HFF-Myc (cell line): ENCODE measurements around the gene HDAC10.
A peak's percentile ranks its signal among the peaks of the same experiment; 100 is the strongest.

ENCODE experiments used
- DNase-seq: peaks from one replicate; pipeline ENCODE4 v3.0.0-alpha.2; 2011; ENCODE audit warnings: low read depth; ENCODE audit errors: extremely low read depth
- H3K4me3 ChIP-seq: replicated peaks from 2 replicates; pipeline ENCODE4 v1.5.1; 2011; ENCODE audit warnings: low read depth, mild to moderate bottlenecking, control low read depth, low read length
- TF ChIP-seq, protein P1 (sequence below): IDR thresholded peaks from 2 replicates; pipeline ENCODE4 v1.5.1; 2012; ENCODE audit warnings: mild to moderate bottlenecking, low read depth, low read length, control low read depth; ENCODE audit errors: missing control alignments

The HDAC10 gene

DNA sequence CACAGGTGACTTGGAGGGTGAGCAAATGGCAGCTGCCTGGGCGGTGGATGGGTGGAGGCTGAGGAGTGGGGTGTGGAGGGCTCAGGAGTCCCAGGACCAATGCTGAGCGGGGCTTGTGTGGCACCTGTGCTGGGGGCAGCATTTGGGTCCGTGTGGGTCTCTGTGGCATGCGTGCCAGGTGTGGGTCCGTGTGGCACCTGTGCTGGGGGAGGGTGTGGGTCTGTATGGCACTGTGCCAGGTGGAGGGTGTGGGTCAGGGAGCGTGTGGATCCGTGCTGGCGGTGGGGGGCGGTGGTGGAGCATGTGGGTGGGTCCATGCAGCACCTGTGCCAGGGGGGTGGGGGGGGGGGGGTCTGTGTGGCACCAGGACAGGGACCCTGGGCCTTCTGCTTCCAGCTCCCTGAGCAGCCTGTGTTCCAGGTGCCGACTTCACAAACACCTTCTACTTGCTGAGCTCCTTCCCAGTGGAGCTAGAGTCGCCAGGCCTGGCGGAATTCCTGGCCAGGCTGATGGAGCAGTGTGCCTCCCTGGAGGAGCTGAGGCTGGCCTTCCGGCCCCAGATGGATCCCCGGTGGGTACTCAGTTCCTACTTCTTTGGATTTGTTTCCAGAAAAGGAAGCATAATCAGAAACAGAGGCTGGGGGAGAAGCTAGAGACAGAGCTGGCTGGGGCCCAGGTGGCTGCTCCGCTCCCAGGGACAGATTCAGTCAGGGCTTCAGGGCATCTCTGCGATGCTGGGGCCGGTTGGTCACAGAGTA, 35.6 kb downstream of the HDAC10 start:
- no peak overlapping the region for H3K4me3 ChIP-seq
- DNase-seq, result no peak
- TF ChIP-seq, protein P1, sequence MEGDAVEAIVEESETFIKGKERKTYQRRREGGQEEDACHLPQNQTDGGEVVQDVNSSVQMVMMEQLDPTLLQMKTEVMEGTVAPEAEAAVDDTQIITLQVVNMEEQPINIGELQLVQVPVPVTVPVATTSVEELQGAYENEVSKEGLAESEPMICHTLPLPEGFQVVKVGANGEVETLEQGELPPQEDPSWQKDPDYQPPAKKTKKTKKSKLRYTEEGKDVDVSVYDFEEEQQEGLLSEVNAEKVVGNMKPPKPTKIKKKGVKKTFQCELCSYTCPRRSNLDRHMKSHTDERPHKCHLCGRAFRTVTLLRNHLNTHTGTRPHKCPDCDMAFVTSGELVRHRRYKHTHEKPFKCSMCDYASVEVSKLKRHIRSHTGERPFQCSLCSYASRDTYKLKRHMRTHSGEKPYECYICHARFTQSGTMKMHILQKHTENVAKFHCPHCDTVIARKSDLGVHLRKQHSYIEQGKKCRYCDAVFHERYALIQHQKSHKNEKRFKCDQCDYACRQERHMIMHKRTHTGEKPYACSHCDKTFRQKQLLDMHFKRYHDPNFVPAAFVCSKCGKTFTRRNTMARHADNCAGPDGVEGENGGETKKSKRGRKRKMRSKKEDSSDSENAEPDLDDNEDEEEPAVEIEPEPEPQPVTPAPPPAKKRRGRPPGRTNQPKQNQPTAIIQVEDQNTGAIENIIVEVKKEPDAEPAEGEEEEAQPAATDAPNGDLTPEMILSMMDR, result no peak

DNA sequence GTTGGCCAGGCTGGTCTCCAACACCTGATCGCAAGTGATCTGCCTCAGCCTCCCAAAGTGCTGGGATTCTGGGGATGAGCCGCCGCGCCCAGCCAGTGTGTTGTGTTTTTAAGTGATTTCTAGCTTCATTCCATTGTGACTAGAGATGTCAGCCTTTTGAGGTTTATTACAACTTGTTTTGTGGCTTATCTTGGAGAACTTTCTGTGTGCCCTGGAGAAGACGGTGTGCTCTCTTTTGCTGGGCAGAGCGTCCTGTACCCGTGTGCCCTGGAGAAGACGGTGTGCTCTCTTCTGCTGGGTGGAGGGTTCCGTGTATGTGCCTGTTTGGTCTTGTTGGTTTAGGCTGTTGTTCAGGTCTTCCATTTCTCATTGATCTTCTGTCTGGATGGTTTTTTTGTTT, 37.8 kb downstream of the HDAC10 start:
- DNase-seq, result no peak
- no peak overlapping the region for H3K4me3 ChIP-seq
- TF ChIP-seq, protein P1, result no peak

DNA sequence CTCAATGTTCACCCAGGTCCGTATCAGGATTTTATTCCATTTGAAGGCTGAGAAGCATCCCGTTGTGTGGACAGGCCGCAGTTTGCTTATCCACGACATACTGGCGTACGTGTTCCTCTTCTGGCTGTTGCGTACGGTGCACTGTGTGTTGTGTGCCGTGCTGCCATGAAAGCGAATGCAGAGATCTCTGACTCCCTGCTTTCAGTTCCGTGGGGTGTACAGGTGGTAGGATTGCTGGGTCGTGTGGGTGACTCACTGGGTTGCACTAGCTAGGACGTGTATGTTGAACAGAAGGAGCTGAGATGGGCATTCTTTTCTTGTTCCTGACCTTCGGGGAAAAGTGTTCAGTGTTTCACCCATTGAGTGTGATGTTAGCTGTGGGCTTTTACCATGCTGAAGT, 39.9 kb downstream of the HDAC10 start:
- DNase-seq, result no peak
- TF ChIP-seq, protein P1, result no peak
- no peak overlapping the region for H3K4me3 ChIP-seq

DNA sequence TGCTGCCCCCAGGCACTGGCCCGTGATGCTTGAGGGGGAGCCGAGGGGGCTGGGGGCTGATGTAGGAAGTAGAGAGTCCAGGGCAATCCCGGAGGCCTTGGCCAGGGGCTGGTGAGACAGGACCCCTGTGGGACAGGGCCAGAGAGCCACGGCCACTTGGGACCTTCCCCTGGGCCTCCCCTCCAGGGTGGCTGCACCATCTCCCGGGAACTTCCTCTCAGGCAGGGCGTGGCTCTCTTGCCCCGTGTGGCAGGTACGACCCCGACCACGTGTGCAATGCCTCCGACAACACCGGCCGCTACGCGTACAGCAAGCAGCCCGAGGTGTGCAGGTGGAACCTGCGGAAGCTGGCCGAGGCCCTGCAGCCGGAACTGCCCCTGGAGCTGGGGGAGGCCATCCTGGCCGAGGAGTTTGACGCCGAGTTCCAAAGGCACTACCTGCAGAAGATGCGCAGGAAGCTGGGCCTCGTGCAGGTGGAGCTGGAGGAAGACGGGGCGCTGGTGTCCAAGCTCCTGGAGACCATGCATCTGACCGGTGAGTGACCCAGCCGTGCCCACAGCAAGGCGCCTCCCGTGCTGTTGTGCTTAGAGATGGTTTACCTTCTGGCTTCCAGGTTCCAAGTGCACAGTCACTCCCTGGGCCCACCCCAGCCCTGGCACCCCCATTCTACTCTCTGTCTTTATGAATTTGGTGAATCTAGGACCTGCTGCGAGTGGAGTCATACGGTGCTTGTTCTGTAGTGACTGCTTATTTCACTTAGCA, 40.5 kb downstream of the HDAC10 start:
- DNase-seq, result no peak
- TF ChIP-seq, protein P1, result no peak

DNA sequence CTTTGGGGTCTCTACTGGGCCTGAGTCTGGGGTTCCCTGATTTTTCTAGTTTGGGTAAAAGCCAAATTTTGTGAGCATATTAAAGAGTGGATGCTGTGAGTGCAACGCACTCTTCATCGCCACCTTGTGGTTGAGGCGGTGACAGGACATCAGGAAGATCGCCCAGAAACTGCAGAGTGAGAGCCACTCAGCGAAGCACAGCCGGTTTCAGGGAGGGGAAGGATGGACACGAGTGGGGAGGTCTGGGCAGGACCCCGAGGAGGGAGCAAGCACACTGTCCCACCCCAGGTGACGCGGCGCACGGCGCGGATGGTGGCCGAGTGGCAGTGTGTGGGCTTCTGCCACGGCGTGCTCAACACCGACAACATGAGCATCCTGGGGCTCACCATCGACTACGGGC, 41.2 kb downstream of the HDAC10 start:
- TF ChIP-seq, protein P1, result peak; percentile 89
- no peak overlapping the region for H3K4me3 ChIP-seq
- DNase-seq, result peak; percentile 36

More for the DNA sequence above, 40.5 kb downstream of the HDAC10 start:
- no peak overlapping the region for H3K4me3 ChIP-seq

DNA sequence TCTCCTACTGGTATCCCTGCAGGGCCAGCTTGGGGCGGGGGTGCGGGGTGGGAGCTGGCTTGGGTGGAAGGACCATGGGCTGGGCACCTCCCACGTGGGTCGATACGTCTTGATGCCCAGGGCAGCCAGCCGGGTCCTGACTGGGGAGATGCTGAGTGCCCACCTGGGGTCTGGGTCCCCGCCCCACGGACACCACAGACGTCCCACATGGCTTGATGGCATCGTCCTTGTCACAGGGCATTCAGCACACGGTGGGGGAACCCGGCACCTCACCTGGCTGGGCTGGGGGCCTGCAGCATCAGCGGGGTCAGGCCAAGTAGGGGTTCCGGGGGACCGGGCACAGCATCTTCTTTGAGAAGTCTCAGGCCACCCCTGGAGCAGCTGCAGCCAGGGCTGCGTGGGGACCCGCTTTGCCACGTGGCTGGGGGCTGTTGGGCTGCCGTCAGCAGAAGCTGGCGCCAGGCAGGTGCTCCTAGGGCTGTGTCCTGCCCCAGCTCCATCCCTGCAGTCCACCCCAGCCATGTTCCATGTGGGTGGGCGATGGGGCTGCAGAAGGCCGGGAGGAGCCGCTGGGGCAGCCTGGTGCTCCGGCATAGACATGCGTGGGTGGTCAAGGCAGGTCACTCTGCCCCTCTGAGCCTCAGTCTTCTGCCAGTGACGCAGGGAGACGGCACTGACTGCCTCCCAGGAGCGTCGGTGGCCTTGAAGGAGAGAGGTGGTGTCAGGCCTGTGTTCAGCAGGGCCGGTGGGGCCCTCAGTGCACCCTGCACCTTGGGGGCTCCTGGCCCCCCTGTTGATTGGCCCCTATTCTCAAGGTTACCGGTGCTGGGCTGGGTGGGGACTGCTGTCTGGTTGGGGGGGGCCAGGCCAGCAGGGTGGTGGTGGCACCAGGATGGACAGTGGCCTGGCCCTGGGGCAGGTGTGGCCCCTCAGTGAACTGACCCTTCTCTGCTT, 41.8 kb downstream of the HDAC10 start:
- TF ChIP-seq, protein P1, result no peak
- no peak overlapping the region for H3K4me3 ChIP-seq
- DNase-seq, result no peak
